RWPE2 (cell line): ENCODE measurements around the gene FBXL16.

Source experiments
- ATAC-seq: fragments of 200-7000 bp; cut with Tn5 transposase; 3 replicates; pipeline ENCODE4 v1.9.1; 2021; ENCODE audit warnings: low read depth
- DNase-seq: peaks from one replicate; pipeline ENCODE4 v3.0.0-alpha.2; 2020; ENCODE audit warnings: low spot score
- H3K27ac ChIP-seq: fragments of 450-650 bp; 2 replicates; pipeline ENCODE4 v1.5.1; 2017; ENCODE audit warnings: mild to moderate bottlenecking; ENCODE audit not compliant: poor library complexity, severe bottlenecking
- H3K27me3 ChIP-seq: fragments of 250-450 bp; sonication (Bioruptor Pico); 2 replicates; pipeline ENCODE4 v1.5.1; 2021; ENCODE audit warnings: mild to moderate bottlenecking, moderate library complexity; ENCODE audit not compliant: insufficient read depth, poor library complexity, severe bottlenecking
- H3K36me3 ChIP-seq: fragments of 250-450 bp; sonication (Bioruptor Pico); 2 replicates; pipeline ENCODE4 v1.5.1; 2020; ENCODE audit warnings: low read depth, mild to moderate bottlenecking, moderate library complexity
- H3K4me1 ChIP-seq: fragments of 250-450 bp; sonication (Bioruptor Pico); 2 replicates; pipeline ENCODE4 v1.5.1; 2021; ENCODE audit warnings: mild to moderate bottlenecking, moderate library complexity; ENCODE audit not compliant: insufficient read depth, poor library complexity, severe bottlenecking
- H3K4me3 ChIP-seq: fragments of 250-450 bp; sonication (Bioruptor Pico); 2 replicates; pipeline ENCODE4 v1.5.1; 2021; ENCODE audit warnings: mild to moderate bottlenecking, moderate library complexity; ENCODE audit not compliant: severe bottlenecking
- H3K9me3 ChIP-seq: fragments of 250-450 bp; sonication (Bioruptor Pico); 2 replicates; pipeline ENCODE4 v1.5.1; 2021; ENCODE audit warnings: mild to moderate bottlenecking, moderate library complexity; ENCODE audit not compliant: severe bottlenecking
- CTCF ChIP-seq: fragments of 450-650 bp; IDR thresholded peaks from one replicate; pipeline ENCODE4 v1.5.1; 2017; ENCODE audit warnings: mild to moderate bottlenecking, moderate library complexity; ENCODE audit not compliant: poor library complexity, severe bottlenecking

FBXL16 gene

GRCh38 chr16:730666-731509, 25.3 kb upstream of the FBXL16 start:
- DNase-seq: no peak
- H3K4me1 ChIP-seq: no peaks in the 10 kb centered on the region

GRCh38 chr16:729768-730665, 24.4 kb upstream of the FBXL16 start:
- H3K27ac ChIP-seq: no peak overlapping the region
- peaks cover 13% of the 10 kb centered on the region; the same call in 1 of the 2 replicates for H3K36me3 ChIP-seq
- DNase-seq: no peak
- H3K9me3 ChIP-seq: no peaks in the 10 kb centered on the region
- no peaks in the 10 kb centered on the region for H3K4me1 ChIP-seq
- no peak for TF ChIP-seq CTCF
- no peaks in the 10 kb centered on the region for H3K27me3 ChIP-seq
- H3K4me3 ChIP-seq: no peak overlapping the region
- no peak for ATAC-seq

More at GRCh38 chr16:730666-731509, 25.3 kb upstream of the FBXL16 start:
- no peak for TF ChIP-seq CTCF
- Histone ChIP-seq H3K27ac (no peak overlapping the region), H3K4me3 (no peak overlapping the region), H3K36me3 (peaks cover 16% of the 10 kb centered on the region), H3K9me3 (no peaks in the 10 kb centered on the region), H3K27me3 (no peaks in the 10 kb centered on the region)
- ATAC-seq: no peak

- no peaks in the 10 kb centered on the region for H3K27me3 ChIP-seq
- peak overlapping the region; percentile 43 for H3K4me3 ChIP-seq
- H3K9me3 ChIP-seq: no peaks in the 10 kb centered on the region
- DNase-seq (no peak), ATAC-seq (no peak)
- no peak for TF ChIP-seq CTCF
- no peaks in the 10 kb centered on the region for H3K4me1 ChIP-seq
- H3K36me3 ChIP-seq: peaks cover 11% of the 10 kb centered on the region; the same call in 1 of the 2 replicates
- H3K27ac ChIP-seq: peak overlapping the region; percentile 64
These were observed 23.5 kb upstream of the FBXL16 start for GRCh38 chr16:728890-729744.

- no peak for TF ChIP-seq CTCF
- peaks cover 7% of the 10 kb centered on the region; the same call in 1 of the 2 replicates for H3K36me3 ChIP-seq
- peak; percentile 94 for DNase-seq
- peak; percentile 46 for ATAC-seq
- H3K4me3 ChIP-seq: peak overlapping the region; percentile 43
- no peaks in the 10 kb centered on the region for H3K27me3 ChIP-seq
- H3K4me1 ChIP-seq: no peaks in the 10 kb centered on the region
- H3K27ac ChIP-seq: peak overlapping the region; percentile 64
- no peaks in the 10 kb centered on the region for H3K9me3 ChIP-seq
These were observed 22.7 kb upstream of the FBXL16 start for GRCh38 chr16:728131-728889.
